Activated naive CD4-positive, alpha-beta T cell treated with anti-CD3 and anti-CD28 coated beads for 36 hours (primary cell): ENCODE measurements around the gene TUBA1B. TPM values are rescaled to one million over a fixed set of nuclear protein-coding genes. Genes with fewer than 3 reads are reported as not detected.
A peak's percentile ranks its signal among the peaks of the same experiment; 100 is the strongest.

Source experiments
- CTCF ChIA-PET: fragments of 350-600 bp; sonication (Branson Sonifier 250); formaldehyde crosslinking; loops from one replicate; lab custom pipeline; 2021; ENCODE audit warnings: antibody characterized with exemption; lab: Charles Lee
- DNase-seq: peaks from one replicate; pipeline ENCODE4 v3.0.0-alpha.2; 2020
- H3K27ac Mint-ChIP-seq: one replicate; pipeline ENCODE4 v1.8.0; 2021; ENCODE audit warnings: mild to moderate bottlenecking, mixed read lengths
- H3K27me3 Mint-ChIP-seq: one replicate; pipeline ENCODE4 v1.8.0; 2021; ENCODE audit warnings: low read depth, mixed read lengths
- H3K36me3 Mint-ChIP-seq: one replicate; pipeline ENCODE4 v1.8.0; 2021; ENCODE audit warnings: low read depth, mixed read lengths
- H3K4me1 Mint-ChIP-seq: one replicate; pipeline ENCODE4 v1.8.0; 2021; ENCODE audit warnings: low read depth, mixed read lengths
- H3K4me3 Mint-ChIP-seq: one replicate; pipeline ENCODE4 v1.8.0; 2021; ENCODE audit warnings: mild to moderate bottlenecking, moderate library complexity, mixed read lengths
- H3K9me3 Mint-ChIP-seq: one replicate; pipeline ENCODE4 v1.8.0; 2021; ENCODE audit warnings: mixed read lengths
- intact Hi-C: fragments of 100-400 bp; cut with micrococcal nuclease; formaldehyde crosslinking; loops from one replicate; pipeline ENCODE4 v1.15.1; 2023
- total RNA-seq, 2 experiments: library from RNA; stranded (reverse); gene quantifications; one replicate each; pipeline ENCODE4 v1.2.3, GENCODE V29; 2021

TUBA1B gene
- total RNA-seq, 2 experiments from 2014 or later: 2,826 to 2,914 TPM

DNA sequence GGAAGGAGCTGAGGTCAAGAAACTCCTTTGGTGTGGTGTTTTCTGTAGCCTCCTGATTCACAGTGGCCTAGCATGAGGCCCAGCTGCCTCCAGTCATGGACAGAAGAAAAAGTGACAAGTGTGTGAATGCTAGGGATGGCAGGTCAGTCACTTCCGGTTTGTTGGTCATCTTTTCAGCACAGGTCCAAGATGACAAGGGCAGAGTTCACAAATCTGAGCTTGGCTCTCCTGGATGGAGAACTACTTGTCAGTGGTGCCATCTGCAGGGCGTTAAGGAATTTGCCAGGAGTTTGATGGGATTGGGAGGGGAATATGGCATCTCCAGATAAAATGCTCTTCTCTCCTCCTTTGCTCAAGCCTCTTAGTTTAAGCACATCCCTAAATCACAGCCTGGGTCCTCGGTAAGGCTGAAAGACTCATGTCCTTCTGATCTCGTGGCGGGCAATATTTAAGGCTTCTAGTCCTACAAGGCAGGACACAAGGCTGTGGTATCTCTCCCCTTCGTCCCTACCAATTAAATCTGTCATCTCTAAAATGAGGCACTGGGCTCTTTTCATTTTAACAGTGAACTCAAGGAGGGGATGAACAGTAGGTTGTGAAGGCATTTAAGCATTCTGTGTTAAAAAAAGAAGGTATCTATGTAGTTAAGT lies 10.0 kb downstream of the TUBA1B start:
- Mint-ChIP-seq H3K4me1 (no peaks in the 10 kb centered on the region), H3K27ac (no peak overlapping the region), H3K36me3 (no peaks in the 10 kb centered on the region), H3K4me3 (no peak overlapping the region), H3K9me3 (no peaks in the 10 kb centered on the region), H3K27me3 (no peaks in the 10 kb centered on the region)
- intact Hi-C loops: loop anchor here (1.0 kb wide), 2 partner anchors 33 to 57 kb away; no protein-coding TSS in a partner anchor
- CTCF ChIA-PET: interaction anchor here (1.1 to 5.2 kb wide), 5 partner anchors 9 to 37 kb away, joined by 4 to 35 read pairs (median 7); partner anchors contain the start of gene DHH
- peak; percentile 24 for DNase-seq

DNA sequence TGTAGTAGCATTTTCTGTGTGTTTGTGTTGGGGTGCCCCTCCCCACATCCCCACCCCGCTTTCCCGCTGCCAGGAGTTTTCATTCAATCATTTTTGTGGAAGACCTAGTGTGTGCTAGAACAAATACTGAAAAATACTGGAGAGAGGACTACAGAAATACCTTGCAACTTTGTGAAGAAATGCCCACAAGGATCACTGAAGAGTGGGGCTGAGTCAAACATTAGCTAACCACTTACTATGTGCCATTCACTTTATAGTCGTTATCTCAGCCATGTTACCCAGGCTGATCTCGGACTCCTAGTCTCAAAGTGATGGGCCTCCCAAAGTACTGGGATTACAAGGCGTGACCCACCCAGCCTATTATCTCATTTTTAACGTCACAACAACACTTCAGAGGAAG lies 20.0 kb downstream of the TUBA1B start:
- H3K27ac Mint-ChIP-seq: peak overlapping the region; percentile 94
- DNase-seq: no peak
- peaks cover 36% of the 10 kb centered on the region for H3K4me1 Mint-ChIP-seq
- H3K4me3 Mint-ChIP-seq: peak overlapping the region; percentile 93
- no peaks in the 10 kb centered on the region for H3K27me3 Mint-ChIP-seq
- intact Hi-C loops: loop anchor here (1.0 kb wide), 2 partner anchors 19 to 77 kb away; no protein-coding TSS in a partner anchor
- peaks cover under 1% of the 10 kb centered on the region for H3K36me3 Mint-ChIP-seq
- CTCF ChIA-PET: interaction anchor here (0.6 to 16.6 kb wide), 11 partner anchors 8 to 124 kb away, joined by 3 to 209 read pairs (median 5); no protein-coding TSS in a partner anchor
- no peaks in the 10 kb centered on the region for H3K9me3 Mint-ChIP-seq

DNA sequence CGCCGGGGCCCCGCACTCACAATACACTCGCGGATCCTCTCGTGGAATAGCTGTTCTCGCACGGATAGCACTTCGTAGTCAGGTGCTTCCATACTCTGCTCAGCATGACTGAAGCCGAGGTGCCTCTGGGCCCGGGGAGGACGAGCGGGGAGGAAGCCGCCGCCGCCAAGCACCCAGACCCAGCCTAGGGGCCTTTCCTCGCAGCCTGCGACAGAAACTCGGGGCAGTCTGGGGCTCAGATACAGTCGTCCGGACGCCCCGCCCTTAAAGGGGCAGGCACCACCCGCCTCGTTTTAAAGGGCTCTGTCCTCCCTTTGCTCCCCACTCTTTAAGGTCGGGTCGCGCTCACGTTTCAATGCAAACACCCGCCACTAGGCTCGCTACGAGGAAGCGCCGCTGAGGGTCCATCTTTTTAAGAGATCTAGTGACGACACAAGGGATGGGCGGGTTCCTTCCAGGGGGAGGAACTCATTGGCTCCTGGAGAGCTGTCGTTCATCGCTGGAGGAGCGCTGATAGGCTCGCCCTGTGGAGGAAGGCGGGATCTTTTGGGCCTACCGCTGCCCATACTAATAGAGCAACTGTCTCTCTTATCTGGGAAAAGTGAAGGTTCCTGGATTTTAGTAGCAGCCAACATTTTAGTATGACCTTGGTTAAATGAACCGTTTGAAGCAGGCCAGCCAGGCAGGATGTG lies 20.6 kb downstream of the TUBA1B start, which contains the start of gene LMBR1L:
TSS of gene LMBR1L (minus strand) at position 384 of the 692 bp plus-strand sequence. CDS start at position 92, 292 bp downstream.
- Mint-ChIP-seq H3K27ac (peak within 1 kb of the TSS; percentile 94), H3K9me3 (no peaks in the 10 kb centered on the region), H3K36me3 (peaks cover 2% of the 10 kb centered on the region), H3K4me1 (peaks cover 37% of the 10 kb centered on the region), H3K4me3 (peak within 1 kb of the TSS; percentile 93), H3K27me3 (no peaks in the 10 kb centered on the region)
- intact Hi-C loops: loop anchor here (1.0 kb wide), 7 partner anchors 20 to 155 kb away; partner anchors contain the start of genes PRKAG1 and TUBA1C
- CTCF ChIA-PET: interaction anchor here (0.8 to 16.6 kb wide), 10 partner anchors 9 to 124 kb away, joined by 3 to 209 read pairs (median 5); no protein-coding TSS in a partner anchor
- peak; percentile 98 for DNase-seq

DNA sequence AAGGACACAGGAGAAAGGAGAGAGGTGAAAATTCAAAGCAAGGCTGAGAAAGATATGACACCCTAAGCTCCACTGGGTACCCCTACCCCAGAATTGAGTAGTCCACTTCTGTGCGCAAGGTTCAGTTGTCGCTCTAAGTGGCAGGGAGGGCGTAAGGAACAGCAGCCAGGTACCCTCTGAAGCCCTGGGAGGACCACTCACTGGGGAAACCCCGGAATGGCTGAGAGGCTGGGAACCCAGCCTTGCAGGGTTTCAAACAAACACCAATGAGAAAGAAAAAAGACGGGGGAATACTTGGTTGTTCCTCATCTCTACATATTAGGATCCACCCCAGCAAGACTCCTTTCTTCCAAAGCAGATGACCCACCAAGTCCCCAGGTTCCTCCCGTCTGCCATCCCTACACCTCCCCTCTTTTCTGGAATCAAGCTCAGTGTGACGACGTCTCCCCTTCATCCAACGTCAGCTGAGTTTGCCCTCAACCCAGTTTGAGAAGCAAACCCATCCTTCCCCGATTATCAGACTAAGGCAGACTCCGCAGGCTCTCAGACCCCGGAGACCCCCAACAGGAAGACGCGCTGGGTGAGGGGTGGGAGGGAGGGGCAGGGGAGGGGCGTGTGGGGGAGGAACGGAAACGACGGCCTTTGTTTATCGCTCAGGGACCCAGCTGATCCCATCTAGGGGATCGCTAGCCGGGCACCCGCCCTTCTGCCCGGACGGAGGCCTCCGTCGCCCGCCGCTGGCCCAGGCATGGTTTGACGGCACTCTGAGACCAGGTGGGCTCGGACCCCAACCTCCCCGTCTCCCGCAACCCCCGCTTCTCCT lies 21.3 kb downstream of the TUBA1B start:
- CTCF ChIA-PET: interaction anchor here (0.7 to 16.6 kb wide), 10 partner anchors 10 to 122 kb away, joined by 3 to 209 read pairs (median 6); no protein-coding TSS in a partner anchor
- Mint-ChIP-seq H3K4me3 (peak overlapping the region; percentile 93), H3K36me3 (peaks cover 2% of the 10 kb centered on the region), H3K9me3 (no peaks in the 10 kb centered on the region), H3K27me3 (no peaks in the 10 kb centered on the region), H3K4me1 (peaks cover 37% of the 10 kb centered on the region), H3K27ac (peak overlapping the region; percentile 94)
- intact Hi-C loops: loop anchor here (1.0 kb wide), 5 partner anchors 22 to 155 kb away; partner anchors contain the start of genes PRKAG1 and TUBA1C
- peak; percentile 36 for DNase-seq

DNA sequence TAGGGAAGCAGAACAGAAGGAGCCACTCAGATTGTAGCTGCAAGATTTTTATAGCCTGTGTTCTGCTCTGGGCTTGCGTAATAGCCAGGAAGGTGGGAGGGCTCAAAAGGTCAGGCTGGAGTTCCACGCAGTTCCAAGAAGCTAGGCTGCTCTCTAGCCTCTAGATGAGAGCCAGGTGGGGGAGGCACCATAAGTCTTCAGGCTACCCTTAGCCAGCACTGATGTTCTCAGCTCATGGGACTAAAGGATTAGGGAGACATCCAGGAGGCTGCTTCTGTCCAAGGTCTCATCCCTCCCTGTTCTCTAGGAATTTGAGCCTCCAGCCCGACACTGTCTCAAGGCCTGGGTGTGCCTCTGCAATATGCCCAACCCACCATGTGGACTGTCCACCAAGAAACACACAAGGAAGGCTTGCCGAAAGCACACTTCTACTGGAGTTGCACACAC lies 22.2 kb downstream of the TUBA1B start:
- intact Hi-C loops: no loop called here
- DNase-seq: no peak
- CTCF ChIA-PET: interaction anchor here (0.8 to 16.6 kb wide), 7 partner anchors 10 to 126 kb away, joined by 3 to 209 read pairs (median 10); no protein-coding TSS in a partner anchor
- Mint-ChIP-seq H3K27ac (no peak overlapping the region), H3K4me1 (peaks cover 37% of the 10 kb centered on the region), H3K36me3 (peaks cover 2% of the 10 kb centered on the region), H3K9me3 (no peaks in the 10 kb centered on the region), H3K27me3 (no peaks in the 10 kb centered on the region), H3K4me3 (peak overlapping the region; percentile 93)

DNA sequence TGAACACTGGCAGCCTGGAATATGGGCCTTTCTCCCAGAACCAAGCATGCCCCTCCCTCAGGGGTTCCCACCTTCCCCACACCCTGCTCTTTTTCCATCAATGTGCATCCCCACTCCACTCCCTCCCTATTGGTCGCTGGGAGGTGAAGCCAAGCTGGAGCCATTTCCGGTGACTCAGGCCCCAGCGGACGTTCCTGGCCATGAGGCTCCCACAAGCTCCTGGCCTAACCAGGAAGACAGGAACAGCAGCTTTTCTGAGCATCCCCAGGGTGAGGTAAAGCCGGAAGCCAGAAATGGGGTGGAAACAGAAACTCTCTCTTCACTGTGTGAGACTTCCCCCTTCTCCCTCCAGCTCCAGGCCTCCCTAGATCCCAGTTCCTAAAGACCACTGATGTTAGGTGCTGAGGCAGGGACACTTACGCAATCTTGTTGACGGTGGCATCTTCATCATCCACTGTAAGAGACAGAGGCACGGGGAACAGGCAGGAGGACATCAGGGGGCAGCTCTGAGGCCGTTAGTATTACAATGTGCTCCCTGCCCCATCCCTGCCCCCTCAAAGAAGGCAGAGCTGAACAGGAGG lies 25.6 kb downstream of the TUBA1B start:
- DNase-seq: no peak
- Mint-ChIP-seq H3K4me1 (peaks cover 32% of the 10 kb centered on the region), H3K27me3 (no peaks in the 10 kb centered on the region), H3K9me3 (no peaks in the 10 kb centered on the region), H3K36me3 (peaks cover 2% of the 10 kb centered on the region), H3K4me3 (no peak overlapping the region), H3K27ac (no peak overlapping the region)
- CTCF ChIA-PET: interaction anchor here (1.2 to 16.6 kb wide), 5 partner anchors 9 to 25 kb away, joined by 3 to 209 read pairs (median 4); partner anchors contain the start of gene DHH
- intact Hi-C loops: no loop called here

GRCh38 chr12:49104822-49105221 lies 26.4 kb downstream of the TUBA1B start:
- H3K36me3 Mint-ChIP-seq: peaks cover 2% of the 10 kb centered on the region
- no peaks in the 10 kb centered on the region for H3K27me3 Mint-ChIP-seq
- H3K4me1 Mint-ChIP-seq: peaks cover 30% of the 10 kb centered on the region
- no peak overlapping the region for H3K4me3 Mint-ChIP-seq
- CTCF ChIA-PET: interaction anchor here (0.9 to 16.6 kb wide), 8 partner anchors 8 to 42 kb away, joined by 3 to 209 read pairs (median 4); partner anchors contain the start of gene DHH
- no peaks in the 10 kb centered on the region for H3K9me3 Mint-ChIP-seq
- no peak for DNase-seq
- intact Hi-C loops: no loop called here
- no peak overlapping the region for H3K27ac Mint-ChIP-seq

DNA sequence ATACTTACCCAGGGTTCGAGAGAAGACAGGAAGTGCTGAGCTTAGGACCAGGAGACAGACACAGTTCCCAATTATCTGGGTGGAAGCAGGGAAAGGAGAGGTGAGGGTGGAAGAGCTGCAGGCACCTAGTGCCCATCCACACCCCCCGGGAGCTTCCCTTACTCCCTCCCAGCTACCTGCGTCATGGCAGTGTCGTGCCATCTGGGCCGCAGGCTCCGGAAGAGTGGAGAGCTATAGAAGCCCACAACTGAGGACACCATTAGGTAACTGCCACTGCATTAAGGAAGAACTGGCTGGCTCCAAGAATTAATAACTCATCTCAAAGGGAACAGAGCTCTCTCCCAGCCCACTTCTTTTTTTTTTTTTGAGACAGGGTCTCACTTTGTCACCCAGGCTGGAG lies 30.8 kb downstream of the TUBA1B start:
- Mint-ChIP-seq H3K27me3 (peaks cover 4% of the 10 kb centered on the region), H3K27ac (no peak overlapping the region), H3K36me3 (peaks cover 2% of the 10 kb centered on the region), H3K4me3 (no peak overlapping the region), H3K4me1 (no peaks in the 10 kb centered on the region), H3K9me3 (no peaks in the 10 kb centered on the region)
- no peak for DNase-seq
- CTCF ChIA-PET: interaction anchor here (0.8 to 16.6 kb wide), 8 partner anchors 8 to 135 kb away, joined by 3 to 209 read pairs (median 22); partner anchors contain the start of gene LMBR1L
- intact Hi-C loops: no loop called here

DNA sequence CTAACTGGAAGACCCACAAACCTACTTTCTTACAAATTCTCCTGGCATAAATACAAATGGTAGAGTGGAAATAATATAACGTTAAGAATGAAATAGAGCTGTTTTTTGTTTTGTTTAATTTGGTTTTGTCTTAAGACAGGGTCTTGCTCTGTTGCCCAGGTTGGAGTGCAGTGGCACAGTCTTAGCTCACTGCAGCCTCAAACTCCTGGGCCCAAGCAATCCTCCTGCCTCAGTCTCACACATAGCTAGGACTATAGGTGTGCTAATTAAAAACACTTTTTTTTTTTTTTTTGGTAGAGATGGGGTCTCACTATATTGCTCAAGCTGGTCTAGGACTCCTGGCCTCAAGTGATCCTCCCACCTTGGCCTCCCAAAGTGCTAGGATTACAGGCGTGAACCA lies 32.5 kb downstream of the TUBA1B start:
- H3K36me3 Mint-ChIP-seq: peaks cover 4% of the 10 kb centered on the region

GRCh38 chr12:49098035-49098451 lies 33.2 kb downstream of the TUBA1B start:
- no peak overlapping the region for H3K27ac Mint-ChIP-seq
- DNase-seq: peak; percentile 76
- no peaks in the 10 kb centered on the region for H3K9me3 Mint-ChIP-seq
- peaks cover 4% of the 10 kb centered on the region for H3K36me3 Mint-ChIP-seq
- intact Hi-C loops: loop anchor here (1.0 kb wide), 2 partner anchors 10 to 34 kb away; no protein-coding TSS in a partner anchor
- H3K4me3 Mint-ChIP-seq: no peak overlapping the region
- CTCF ChIA-PET: interaction anchor here (0.7 to 16.6 kb wide), 21 partner anchors 9 to 245 kb away, joined by 3 to 209 read pairs (median 5); partner anchors contain the start of genes DDN, KMT2D, LMBR1L and RHEBL1
- H3K27me3 Mint-ChIP-seq: peaks cover 21% of the 10 kb centered on the region
- H3K4me1 Mint-ChIP-seq: peaks cover 10% of the 10 kb centered on the region

More for the DNA sequence above, 32.5 kb downstream of the TUBA1B start:
- H3K9me3 Mint-ChIP-seq: no peaks in the 10 kb centered on the region
- DNase-seq: no peak
- H3K4me3 Mint-ChIP-seq: no peak overlapping the region
- CTCF ChIA-PET: interaction anchor here (0.7 to 16.6 kb wide), 22 partner anchors 8 to 246 kb away, joined by 3 to 209 read pairs (median 5); partner anchors contain the start of genes DDN, KMT2D, LMBR1L and RHEBL1
- H3K27me3 Mint-ChIP-seq: peaks cover 14% of the 10 kb centered on the region
- H3K27ac Mint-ChIP-seq: no peak overlapping the region
- H3K4me1 Mint-ChIP-seq: peaks cover 4% of the 10 kb centered on the region
- intact Hi-C loops: loop anchor here (1.0 kb wide), 2 partner anchors 10 to 34 kb away; no protein-coding TSS in a partner anchor
